Natural killer cell treated with Interleukin-12 subunit alpha and Interleukin-12 subunit beta and Interleukin-15 and Interleukin-18, amount 100 ng/mL, for 72 hours (primary cell): ENCODE results near the gene THSD7A. TPM values are rescaled to one million over a fixed set of nuclear protein-coding genes. Genes with fewer than 3 reads are reported as not detected.

ENCODE experiments used
- ATAC-seq, 2 donors: fragments of 150-1000 bp; cut with Tn5 transposase in 1 of 2; sonication (Bioruptor Pico), chemical (Tn5 transposase) in 1 of 2; 2 replicates each; pipeline ENCODE4 v1.10.0; 2021
- DNase-seq: peaks from one replicate; pipeline ENCODE4 v3.0.0; 2022; ENCODE audit warnings: low spot score
- H3K27ac Mint-ChIP-seq, 2 donors: 1 replicate in 1 of 2; 2 replicates in 1 of 2; pipeline ENCODE4 v1.8.0; 2022; ENCODE audit warnings: mixed read lengths in 2 of 2, mild to moderate bottlenecking in 1 of 2, moderate library complexity in 1 of 2
- H3K27me3 Mint-ChIP-seq, 2 donors: 1 replicate in 1 of 2; 2 replicates in 1 of 2; pipeline ENCODE4 v1.8.0; 2022; ENCODE audit warnings: mixed read lengths in 2 of 2
- H3K36me3 Mint-ChIP-seq: one replicate; pipeline ENCODE4 v1.8.0; 2022; ENCODE audit warnings: mixed read lengths
- H3K4me1 Mint-ChIP-seq, 2 donors: 1 replicate in 1 of 2; 2 replicates in 1 of 2; pipeline ENCODE4 v1.8.0; 2022; ENCODE audit warnings: low read depth in 2 of 2, mixed read lengths in 2 of 2, mild to moderate bottlenecking in 1 of 2
- H3K4me3 Mint-ChIP-seq: one replicate; pipeline ENCODE4 v1.8.0; 2022; ENCODE audit warnings: mixed read lengths
- H3K9me3 Mint-ChIP-seq: 2 replicates; pipeline ENCODE4 v1.8.0; 2022; ENCODE audit warnings: mixed read lengths
- total RNA-seq, 2 donors: library from RNA; stranded (reverse); gene quantifications; one replicate each; pipeline ENCODE4 v1.2.3, GENCODE V29; 2022

The THSD7A gene
- total RNA-seq, 2 donors from 2014 or later = 0.75 TPM; not detected in 1

GRCh38 chr7:11576310-11576709 is 255.7 kb downstream of the THSD7A start:
- DNase-seq (no peak), ATAC-seq (no peak)
- H3K27ac Mint-ChIP-seq = no peak overlapping the region
- H3K27me3 Mint-ChIP-seq = no peaks in the 10 kb centered on the region
- H3K4me1 Mint-ChIP-seq = no peaks in the 10 kb centered on the region
- peaks cover 3% of the 10 kb centered on the region for H3K9me3 Mint-ChIP-seq
- H3K4me3 Mint-ChIP-seq = no peak overlapping the region
- no peaks in the 10 kb centered on the region for H3K36me3 Mint-ChIP-seq

- ATAC-seq = no peak
- no peaks in the 10 kb centered on the region for H3K4me1 Mint-ChIP-seq
- no peak overlapping the region for H3K4me3 Mint-ChIP-seq
- no peak for DNase-seq
- no peaks in the 10 kb centered on the region for H3K36me3 Mint-ChIP-seq
- peaks cover 6% of the 10 kb centered on the region for H3K9me3 Mint-ChIP-seq
- no peak overlapping the region for H3K27ac Mint-ChIP-seq
- H3K27me3 Mint-ChIP-seq = no peaks in the 10 kb centered on the region
These were observed 258.8 kb downstream of the THSD7A start for GRCh38 chr7:11573128-11573750.

- ATAC-seq (no peak), DNase-seq (no peak)
- H3K9me3 Mint-ChIP-seq = peaks cover 6% of the 10 kb centered on the region
- no peaks in the 10 kb centered on the region for H3K36me3 Mint-ChIP-seq
- H3K4me3 Mint-ChIP-seq = no peak overlapping the region
- H3K4me1 Mint-ChIP-seq = no peaks in the 10 kb centered on the region
- H3K27me3 Mint-ChIP-seq = no peaks in the 10 kb centered on the region
- no peak overlapping the region for H3K27ac Mint-ChIP-seq
These were observed 261.0 kb downstream of the THSD7A start for GRCh38 chr7:11570922-11571550.

GRCh38 chr7:11570205-11570604 is 261.8 kb downstream of the THSD7A start:
- Mint-ChIP-seq H3K4me3 (no peak overlapping the region), H3K36me3 (no peaks in the 10 kb centered on the region), H3K27me3 (no peaks in the 10 kb centered on the region), H3K4me1 (no peaks in the 10 kb centered on the region), H3K9me3 (peaks cover 6% of the 10 kb centered on the region), H3K27ac (no peak overlapping the region)
- ATAC-seq = no peak
- DNase-seq = no peak

- ATAC-seq = no peak
- H3K36me3 Mint-ChIP-seq = no peaks in the 10 kb centered on the region
- H3K27me3 Mint-ChIP-seq = no peaks in the 10 kb centered on the region
- H3K4me3 Mint-ChIP-seq = no peak overlapping the region
- H3K27ac Mint-ChIP-seq = no peak overlapping the region
- H3K4me1 Mint-ChIP-seq = no peaks in the 10 kb centered on the region
- no peak for DNase-seq
- H3K9me3 Mint-ChIP-seq = peaks cover 6% of the 10 kb centered on the region
These were observed 264.4 kb downstream of the THSD7A start for GRCh38 chr7:11567571-11567970.

GRCh38 chr7:11557627-11558026 is 274.4 kb downstream of the THSD7A start:
- H3K27me3 Mint-ChIP-seq = no peaks in the 10 kb centered on the region
- DNase-seq (no peak), ATAC-seq (no peak)
- H3K36me3 Mint-ChIP-seq = no peaks in the 10 kb centered on the region
- H3K4me3 Mint-ChIP-seq = no peak overlapping the region
- H3K27ac Mint-ChIP-seq = no peak overlapping the region
- peaks cover 17% of the 10 kb centered on the region for H3K9me3 Mint-ChIP-seq
- no peaks in the 10 kb centered on the region for H3K4me1 Mint-ChIP-seq

- H3K27me3 Mint-ChIP-seq = no peaks in the 10 kb centered on the region
- H3K4me1 Mint-ChIP-seq = no peaks in the 10 kb centered on the region
- no peak for DNase-seq
- no peak overlapping the region for H3K27ac Mint-ChIP-seq
- ATAC-seq = no peak
- H3K9me3 Mint-ChIP-seq = peaks cover 11% of the 10 kb centered on the region
- no peak overlapping the region for H3K4me3 Mint-ChIP-seq
- no peaks in the 10 kb centered on the region for H3K36me3 Mint-ChIP-seq
These were observed 279.2 kb downstream of the THSD7A start for GRCh38 chr7:11552676-11553296.

- H3K4me1 Mint-ChIP-seq = no peaks in the 10 kb centered on the region
- no peaks in the 10 kb centered on the region for H3K27me3 Mint-ChIP-seq
- no peak for DNase-seq
- no peak for ATAC-seq
- H3K4me3 Mint-ChIP-seq = no peak overlapping the region
- H3K27ac Mint-ChIP-seq = no peak overlapping the region
- H3K9me3 Mint-ChIP-seq = peaks cover 10% of the 10 kb centered on the region
- no peaks in the 10 kb centered on the region for H3K36me3 Mint-ChIP-seq
These were observed 280.5 kb downstream of the THSD7A start for GRCh38 chr7:11551470-11551869.

- H3K27me3 Mint-ChIP-seq = no peaks in the 10 kb centered on the region
These were observed 283.5 kb downstream of the THSD7A start for GRCh38 chr7:11548532-11548931.

GRCh38 chr7:11541330-11541729 is 290.7 kb downstream of the THSD7A start:
- no peaks in the 10 kb centered on the region for H3K4me1 Mint-ChIP-seq
- no peak for DNase-seq
- H3K9me3 Mint-ChIP-seq = peaks cover 17% of the 10 kb centered on the region
- ATAC-seq = no peak
- H3K27me3 Mint-ChIP-seq = no peaks in the 10 kb centered on the region
- no peak overlapping the region for H3K27ac Mint-ChIP-seq
- H3K4me3 Mint-ChIP-seq = no peak overlapping the region
- H3K36me3 Mint-ChIP-seq = no peaks in the 10 kb centered on the region

More at GRCh38 chr7:11548532-11548931, 283.5 kb downstream of the THSD7A start:
- H3K4me3 Mint-ChIP-seq = no peak overlapping the region
- H3K4me1 Mint-ChIP-seq = no peaks in the 10 kb centered on the region
- H3K9me3 Mint-ChIP-seq = peaks cover 8% of the 10 kb centered on the region
- ATAC-seq = no peak
- no peak overlapping the region for H3K27ac Mint-ChIP-seq
- no peak for DNase-seq
- H3K36me3 Mint-ChIP-seq = no peaks in the 10 kb centered on the region

GRCh38 chr7:11540271-11540761 is 291.7 kb downstream of the THSD7A start:
- DNase-seq (no peak), ATAC-seq (no peak)
- Mint-ChIP-seq H3K27ac (no peak overlapping the region), H3K4me1 (no peaks in the 10 kb centered on the region), H3K4me3 (no peak overlapping the region), H3K9me3 (peaks cover 16% of the 10 kb centered on the region), H3K27me3 (no peaks in the 10 kb centered on the region), H3K36me3 (no peaks in the 10 kb centered on the region)

- no peak overlapping the region for H3K27ac Mint-ChIP-seq
- no peaks in the 10 kb centered on the region for H3K4me1 Mint-ChIP-seq
- ATAC-seq (no peak), DNase-seq (no peak)
- no peak overlapping the region for H3K4me3 Mint-ChIP-seq
- H3K9me3 Mint-ChIP-seq = peaks cover 16% of the 10 kb centered on the region
- H3K27me3 Mint-ChIP-seq = no peaks in the 10 kb centered on the region
- H3K36me3 Mint-ChIP-seq = no peaks in the 10 kb centered on the region
These were observed 292.1 kb downstream of the THSD7A start for GRCh38 chr7:11539853-11540252.

GRCh38 chr7:11538751-11539299 is 293.2 kb downstream of the THSD7A start:
- no peak overlapping the region for H3K27ac Mint-ChIP-seq
- H3K36me3 Mint-ChIP-seq = no peaks in the 10 kb centered on the region
- H3K4me1 Mint-ChIP-seq = no peaks in the 10 kb centered on the region
- ATAC-seq (no peak), DNase-seq (no peak)
- no peak overlapping the region for H3K4me3 Mint-ChIP-seq
- H3K9me3 Mint-ChIP-seq = peaks cover 18% of the 10 kb centered on the region
- no peaks in the 10 kb centered on the region for H3K27me3 Mint-ChIP-seq

GRCh38 chr7:11533229-11533820 is 298.7 kb downstream of the THSD7A start:
- ATAC-seq (no peak), DNase-seq (no peak)
- H3K27me3 Mint-ChIP-seq = no peaks in the 10 kb centered on the region
- no peak overlapping the region for H3K4me3 Mint-ChIP-seq
- peaks cover 19% of the 10 kb centered on the region for H3K9me3 Mint-ChIP-seq
- no peak overlapping the region for H3K27ac Mint-ChIP-seq
- no peaks in the 10 kb centered on the region for H3K36me3 Mint-ChIP-seq
- no peaks in the 10 kb centered on the region for H3K4me1 Mint-ChIP-seq
